ENCODE measurements around the gene ME3. TPM values are rescaled to one million over a fixed set of nuclear protein-coding genes. Genes with fewer than 3 reads are reported as not detected.

Gene ME3
- total RNA-seq, 1 experiment from 2014 or later, result 0.30 TPM

- ATAC-seq (no peak), DNase-seq (ENCODE audit: low read depth, low spot score) (no peak)
- Histone ChIP-seq H3K4me2 (ENCODE audit: low read length) (no peak overlapping the region), H4K20me1 (ENCODE audit: insufficient read depth) (no peaks in the 10 kb centered on the region), H3K4me1 (ENCODE audit: control insufficient read depth in 1 of 2, insufficient read depth in 2 of 2, low read length in 2 of 2) (peaks cover 3 to 9% of the 10 kb centered on the region in 2 experiments; a peak in 3 of 4 replicates), H3K9me2 (ENCODE audit: insufficient read depth) (no peaks in the 10 kb centered on the region), H3K4me3 (replicated peaks in 1 of 2; ENCODE audit: low read depth in 1 of 2, low read length in 2 of 2) (no peak overlapping the region), H3K27me3 (ENCODE audit: insufficient read depth, low read length) (no peaks in the 10 kb centered on the region), H3K9me3 (ENCODE audit: control insufficient read depth in 1 of 2, insufficient read depth in 1 of 2, low read depth in 1 of 2, low read length in 2 of 2) (no peaks in the 10 kb centered on the region), H3K27ac (ENCODE audit: low read depth, low read length) (no peak overlapping the region), H3K36me3 (ENCODE audit: control insufficient read depth in 1 of 2, insufficient read depth in 2 of 2, low read length in 2 of 2) (no peaks in the 10 kb centered on the region), H2AFZ (ENCODE audit: low read depth, low read length, poor library complexity, severe bottlenecking) (no peak overlapping the region), H3K79me2 (ENCODE audit: insufficient read depth, low read length) (no peaks in the 10 kb centered on the region), H3K9ac (ENCODE audit: low read length) (no peak overlapping the region)
- CTCF ChIA-PET, result no interaction called here
- TF ChIP-seq ATF3 (IDR thresholded peaks at IDR 0.05) (no peak), ELF1 (IDR thresholded peaks at IDR 0.05; ENCODE audit: borderline replicate concordance, low read depth) (no peak), ZFX (IDR thresholded peaks at IDR 0.05) (no peak)
- RAD21 ChIA-PET (ENCODE audit: low non-redundant PET in 1 of 2, low total read pairs in 2 of 2, uncharacterized antibody in 2 of 2, unreplicated experiment in 2 of 2), result no interaction called here
- intact Hi-C loops (cut with micrococcal nuclease), result no loop called here
- BruUV-seq (replicated peaks), result no TSS peak
- POLR2A ChIA-PET, result no interaction called here
Measured at GRCh38 chr11:86718521-86718920, 46.1 kb upstream of the ME3 start.

- Histone ChIP-seq H3K9me3 (ENCODE audit: control insufficient read depth in 1 of 2, insufficient read depth in 1 of 2, low read depth in 1 of 2, low read length in 2 of 2) (no peaks in the 10 kb centered on the region), H4K20me1 (ENCODE audit: insufficient read depth) (no peaks in the 10 kb centered on the region), H3K27ac (ENCODE audit: low read depth, low read length) (no peak overlapping the region), H3K9me2 (ENCODE audit: insufficient read depth) (no peaks in the 10 kb centered on the region), H3K9ac (ENCODE audit: low read length) (no peak overlapping the region), H2AFZ (ENCODE audit: low read depth, low read length, poor library complexity, severe bottlenecking) (no peak overlapping the region), H3K4me1 (ENCODE audit: control insufficient read depth in 1 of 2, insufficient read depth in 2 of 2, low read length in 2 of 2) (peaks cover 3 to 9% of the 10 kb centered on the region in 2 experiments; a peak in 3 of 4 replicates), H3K4me3 (replicated peaks in 1 of 2; ENCODE audit: low read depth in 1 of 2, low read length in 2 of 2) (no peak overlapping the region), H3K79me2 (ENCODE audit: insufficient read depth, low read length) (no peaks in the 10 kb centered on the region), H3K4me2 (ENCODE audit: low read length) (no peak overlapping the region), H3K36me3 (ENCODE audit: control insufficient read depth in 1 of 2, insufficient read depth in 2 of 2, low read length in 2 of 2) (no peaks in the 10 kb centered on the region), H3K27me3 (ENCODE audit: insufficient read depth, low read length) (no peaks in the 10 kb centered on the region)
- ChIA-PET CTCF (no interaction called here), POLR2A (no interaction called here), RAD21 (ENCODE audit: low non-redundant PET in 1 of 2, low total read pairs in 2 of 2, uncharacterized antibody in 2 of 2, unreplicated experiment in 2 of 2) (no interaction called here)
- ATAC-seq (no peak), DNase-seq (ENCODE audit: low read depth, low spot score) (no peak)
- BruUV-seq (replicated peaks), result no TSS peak
- intact Hi-C loops (cut with micrococcal nuclease), result no loop called here
- TF ChIP-seq, protein P1, sequence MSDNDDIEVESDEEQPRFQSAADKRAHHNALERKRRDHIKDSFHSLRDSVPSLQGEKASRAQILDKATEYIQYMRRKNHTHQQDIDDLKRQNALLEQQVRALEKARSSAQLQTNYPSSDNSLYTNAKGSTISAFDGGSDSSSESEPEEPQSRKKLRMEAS (IDR thresholded peaks at IDR 0.05), result no peak
- no peak for TF ChIP-seq ZFX (IDR thresholded peaks at IDR 0.05)
- TF ChIP-seq POLR2AphosphoS5 (IDR thresholded peaks at IDR 0.05; ENCODE audit: low read depth, low read length), result no peak
- no peak for TF ChIP-seq CEBPB (IDR thresholded peaks at IDR 0.05; ENCODE audit: low read depth)
- TF ChIP-seq, protein P2, sequence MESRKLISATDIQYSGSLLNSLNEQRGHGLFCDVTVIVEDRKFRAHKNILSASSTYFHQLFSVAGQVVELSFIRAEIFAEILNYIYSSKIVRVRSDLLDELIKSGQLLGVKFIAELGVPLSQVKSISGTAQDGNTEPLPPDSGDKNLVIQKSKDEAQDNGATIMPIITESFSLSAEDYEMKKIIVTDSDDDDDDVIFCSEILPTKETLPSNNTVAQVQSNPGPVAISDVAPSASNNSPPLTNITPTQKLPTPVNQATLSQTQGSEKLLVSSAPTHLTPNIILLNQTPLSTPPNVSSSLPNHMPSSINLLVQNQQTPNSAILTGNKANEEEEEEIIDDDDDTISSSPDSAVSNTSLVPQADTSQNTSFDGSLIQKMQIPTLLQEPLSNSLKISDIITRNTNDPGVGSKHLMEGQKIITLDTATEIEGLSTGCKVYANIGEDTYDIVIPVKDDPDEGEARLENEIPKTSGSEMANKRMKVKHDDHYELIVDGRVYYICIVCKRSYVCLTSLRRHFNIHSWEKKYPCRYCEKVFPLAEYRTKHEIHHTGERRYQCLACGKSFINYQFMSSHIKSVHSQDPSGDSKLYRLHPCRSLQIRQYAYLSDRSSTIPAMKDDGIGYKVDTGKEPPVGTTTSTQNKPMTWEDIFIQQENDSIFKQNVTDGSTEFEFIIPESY (IDR thresholded peaks at IDR 0.05; ENCODE audit: extremely low read depth, insufficient replicate concordance, low read length), result no peak
- TF ChIP-seq, protein P3, sequence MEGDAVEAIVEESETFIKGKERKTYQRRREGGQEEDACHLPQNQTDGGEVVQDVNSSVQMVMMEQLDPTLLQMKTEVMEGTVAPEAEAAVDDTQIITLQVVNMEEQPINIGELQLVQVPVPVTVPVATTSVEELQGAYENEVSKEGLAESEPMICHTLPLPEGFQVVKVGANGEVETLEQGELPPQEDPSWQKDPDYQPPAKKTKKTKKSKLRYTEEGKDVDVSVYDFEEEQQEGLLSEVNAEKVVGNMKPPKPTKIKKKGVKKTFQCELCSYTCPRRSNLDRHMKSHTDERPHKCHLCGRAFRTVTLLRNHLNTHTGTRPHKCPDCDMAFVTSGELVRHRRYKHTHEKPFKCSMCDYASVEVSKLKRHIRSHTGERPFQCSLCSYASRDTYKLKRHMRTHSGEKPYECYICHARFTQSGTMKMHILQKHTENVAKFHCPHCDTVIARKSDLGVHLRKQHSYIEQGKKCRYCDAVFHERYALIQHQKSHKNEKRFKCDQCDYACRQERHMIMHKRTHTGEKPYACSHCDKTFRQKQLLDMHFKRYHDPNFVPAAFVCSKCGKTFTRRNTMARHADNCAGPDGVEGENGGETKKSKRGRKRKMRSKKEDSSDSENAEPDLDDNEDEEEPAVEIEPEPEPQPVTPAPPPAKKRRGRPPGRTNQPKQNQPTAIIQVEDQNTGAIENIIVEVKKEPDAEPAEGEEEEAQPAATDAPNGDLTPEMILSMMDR (IDR thresholded peaks at IDR 0.05 in 2 of 3, conservative IDR thresholded peaks at IDR 0.05 in 1 of 3; ENCODE audit: borderline replicate concordance in 1 of 3, insufficient read depth in 1 of 3, low read depth in 2 of 3, low read length in 2 of 3), result no peak
- no peak for TF ChIP-seq FOSL1 (IDR thresholded peaks at IDR 0.05; ENCODE audit: low read depth)
- no peak for TF ChIP-seq REST (IDR thresholded peaks at IDR 0.05; ENCODE audit: low read depth)
- TF ChIP-seq EGR1 (IDR thresholded peaks at IDR 0.05; ENCODE audit: low read depth), result no peak
Measured at GRCh38 chr11:86717817-86718501, 45.5 kb upstream of the ME3 start.

All from HCT116 (cell line).